Measurements from ENCODE around the gene TAF1A. TPM values are rescaled to one million over a fixed set of nuclear protein-coding genes. Genes with fewer than 3 reads are reported as not detected.

TAF1A gene
- total RNA-seq, 2 donors from 2014 or later = 5.1 to 5.6 TPM

- Histone ChIP-seq H3K27ac (no peak overlapping the region), H3K4me3 (no peak overlapping the region), H3K27me3 (no peaks in the 10 kb centered on the region), H3K9ac (ENCODE audit: low read depth in 2 of 2, low read length in 2 of 2) (no peak overlapping the region), H3K36me3 (no peaks in the 10 kb centered on the region), H3K9me3 (no peaks in the 10 kb centered on the region), H3K4me1 (no peaks in the 10 kb centered on the region)
- no peak for DNase-seq
- TF ChIP-seq CTCF (IDR thresholded peaks at IDR 0.05) = no peak
- intact Hi-C loops (cut with DNase I) = no loop called here
These were observed 42.5 kb downstream of the TAF1A start for GRCh38 chr1:222547260-222547614.

- Histone ChIP-seq H3K9me3 (no peaks in the 10 kb centered on the region), H3K4me1 (no peaks in the 10 kb centered on the region), H3K4me3 (no peak overlapping the region), H3K27ac (no peak overlapping the region), H3K36me3 (no peaks in the 10 kb centered on the region), H3K9ac (ENCODE audit: low read depth in 2 of 2, low read length in 2 of 2) (no peak overlapping the region), H3K27me3 (no peaks in the 10 kb centered on the region)
- TF ChIP-seq CTCF (IDR thresholded peaks at IDR 0.05) = no peak
- intact Hi-C loops (cut with DNase I) = no loop called here
- DNase-seq = no peak
These were observed 43.0 kb downstream of the TAF1A start for GRCh38 chr1:222546548-222547259.

GRCh38 chr1:222546091-222546490, 43.6 kb downstream of the TAF1A start:
- H3K27me3 ChIP-seq = no peaks in the 10 kb centered on the region
- H3K27ac ChIP-seq = no peak overlapping the region
- H3K36me3 ChIP-seq = no peaks in the 10 kb centered on the region
- no peak for TF ChIP-seq CTCF (IDR thresholded peaks at IDR 0.05)
- H3K9ac ChIP-seq (ENCODE audit: low read depth in 2 of 2, low read length in 2 of 2) = no peak overlapping the region
- no peaks in the 10 kb centered on the region for H3K4me1 ChIP-seq
- intact Hi-C loops (cut with DNase I) = no loop called here
- no peak for DNase-seq
- H3K9me3 ChIP-seq = no peaks in the 10 kb centered on the region
- no peak overlapping the region for H3K4me3 ChIP-seq

- Histone ChIP-seq H3K9me3 (no peaks in the 10 kb centered on the region), H3K4me1 (no peaks in the 10 kb centered on the region), H3K4me3 (no peak overlapping the region), H3K9ac (ENCODE audit: low read depth in 2 of 2, low read length in 2 of 2) (no peak overlapping the region), H3K27me3 (no peaks in the 10 kb centered on the region), H3K36me3 (no peaks in the 10 kb centered on the region), H3K27ac (no peak overlapping the region)
- DNase-seq = no peak
- no peak for TF ChIP-seq CTCF (IDR thresholded peaks at IDR 0.05)
- intact Hi-C loops (cut with DNase I) = no loop called here
These were observed 45.9 kb downstream of the TAF1A start for GRCh38 chr1:222543817-222544216.

- H3K27me3 ChIP-seq = no peaks in the 10 kb centered on the region
- TF ChIP-seq CTCF (IDR thresholded peaks at IDR 0.05) = no peak
- no peak overlapping the region for H3K4me3 ChIP-seq
- no peak for DNase-seq
- no peaks in the 10 kb centered on the region for H3K36me3 ChIP-seq
- intact Hi-C loops (cut with DNase I) = no loop called here
- no peaks in the 10 kb centered on the region for H3K9me3 ChIP-seq
- no peak overlapping the region for H3K27ac ChIP-seq
- no peak overlapping the region for H3K9ac ChIP-seq (ENCODE audit: low read depth in 2 of 2, low read length in 2 of 2)
- H3K4me1 ChIP-seq = no peaks in the 10 kb centered on the region
These were observed 49.1 kb downstream of the TAF1A start for GRCh38 chr1:222540598-222540995.

Data from colonic mucosa (tissue), 4 donors.